Suppressor macrophage treated with lipopolysaccharide for 4 hours (primary cell): ENCODE measurements around the gene PRICKLE2.

Source experiments
- DNase-seq: peaks from one replicate; pipeline ENCODE4 v3.0.0-alpha.2; 2020

PRICKLE2 gene

GRCh38 chr3:64125561-64125960, 99.7 kb downstream of the PRICKLE2 start:
- DNase-seq = no peak

- DNase-seq = no peak
Observed at GRCh38 chr3:64123931-64124330, 101.3 kb downstream of the PRICKLE2 start.

- no peak for DNase-seq
Observed at GRCh38 chr3:64122476-64122875, 102.8 kb downstream of the PRICKLE2 start.

- no peak for DNase-seq
Observed at GRCh38 chr3:64121750-64122311, 103.4 kb downstream of the PRICKLE2 start.

- DNase-seq = no peak
Observed at GRCh38 chr3:64120876-64121275, 104.4 kb downstream of the PRICKLE2 start.

- DNase-seq = no peak
Observed at GRCh38 chr3:64117483-64117882, 107.8 kb downstream of the PRICKLE2 start.

- DNase-seq = no peak
Observed at GRCh38 chr3:64114651-64115050, 110.6 kb downstream of the PRICKLE2 start.

GRCh38 chr3:64111872-64112271, 113.4 kb downstream of the PRICKLE2 start:
- DNase-seq = no peak

- no peak for DNase-seq
Observed at GRCh38 chr3:64111083-64111482, 114.2 kb downstream of the PRICKLE2 start.

GRCh38 chr3:64110071-64110470, 115.2 kb downstream of the PRICKLE2 start:
- no peak for DNase-seq

- no peak for DNase-seq
Observed at GRCh38 chr3:64109438-64109837, 115.8 kb downstream of the PRICKLE2 start.

GRCh38 chr3:64108784-64109317, 116.4 kb downstream of the PRICKLE2 start:
- no peak for DNase-seq

- no peak for DNase-seq
Observed at GRCh38 chr3:64108231-64108630, 117.0 kb downstream of the PRICKLE2 start.

GRCh38 chr3:64107190-64107589, 118.1 kb downstream of the PRICKLE2 start:
- DNase-seq = no peak

- DNase-seq = no peak
Observed at GRCh38 chr3:64105816-64106215, 119.5 kb downstream of the PRICKLE2 start.

GRCh38 chr3:64104691-64105111, 120.6 kb downstream of the PRICKLE2 start:
- DNase-seq = no peak

- DNase-seq = no peak
Observed at GRCh38 chr3:64104006-64104405, 121.3 kb downstream of the PRICKLE2 start.

GRCh38 chr3:64103131-64103530, 122.1 kb downstream of the PRICKLE2 start:
- DNase-seq = no peak

- no peak for DNase-seq
Observed at GRCh38 chr3:64102147-64102546, 123.1 kb downstream of the PRICKLE2 start.

GRCh38 chr3:64099316-64099715, 126.0 kb downstream of the PRICKLE2 start:
- no peak for DNase-seq

- DNase-seq = no peak
Observed at GRCh38 chr3:64098670-64099069, 126.6 kb downstream of the PRICKLE2 start.

- DNase-seq = no peak
Observed at GRCh38 chr3:64097920-64098319, 127.3 kb downstream of the PRICKLE2 start.

GRCh38 chr3:64095802-64096201, 129.5 kb downstream of the PRICKLE2 start:
- DNase-seq = no peak

GRCh38 chr3:64094713-64095079, 130.6 kb downstream of the PRICKLE2 start:
- no peak for DNase-seq
